DMS114 treated with DMSO at 0.1 percent for 48 hours (cell line): ENCODE measurements around the gene SLCO6A1.
"Not testable (repeated sequence)": the region's sequence is repeated elsewhere in the genome, so short reads cannot be mapped to it uniquely, and the experiment has no call there.

ENCODE experiments used
- DNase-seq: peaks from one replicate; lab custom pipeline; 2025; ENCODE audit not compliant: unreplicated experiment; lab: John Stamatoyannopoulos, UW

The SLCO6A1 gene, protein sequence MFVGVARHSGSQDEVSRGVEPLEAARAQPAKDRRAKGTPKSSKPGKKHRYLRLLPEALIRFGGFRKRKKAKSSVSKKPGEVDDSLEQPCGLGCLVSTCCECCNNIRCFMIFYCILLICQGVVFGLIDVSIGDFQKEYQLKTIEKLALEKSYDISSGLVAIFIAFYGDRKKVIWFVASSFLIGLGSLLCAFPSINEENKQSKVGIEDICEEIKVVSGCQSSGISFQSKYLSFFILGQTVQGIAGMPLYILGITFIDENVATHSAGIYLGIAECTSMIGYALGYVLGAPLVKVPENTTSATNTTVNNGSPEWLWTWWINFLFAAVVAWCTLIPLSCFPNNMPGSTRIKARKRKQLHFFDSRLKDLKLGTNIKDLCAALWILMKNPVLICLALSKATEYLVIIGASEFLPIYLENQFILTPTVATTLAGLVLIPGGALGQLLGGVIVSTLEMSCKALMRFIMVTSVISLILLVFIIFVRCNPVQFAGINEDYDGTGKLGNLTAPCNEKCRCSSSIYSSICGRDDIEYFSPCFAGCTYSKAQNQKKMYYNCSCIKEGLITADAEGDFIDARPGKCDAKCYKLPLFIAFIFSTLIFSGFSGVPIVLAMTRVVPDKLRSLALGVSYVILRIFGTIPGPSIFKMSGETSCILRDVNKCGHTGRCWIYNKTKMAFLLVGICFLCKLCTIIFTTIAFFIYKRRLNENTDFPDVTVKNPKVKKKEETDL

DNA sequence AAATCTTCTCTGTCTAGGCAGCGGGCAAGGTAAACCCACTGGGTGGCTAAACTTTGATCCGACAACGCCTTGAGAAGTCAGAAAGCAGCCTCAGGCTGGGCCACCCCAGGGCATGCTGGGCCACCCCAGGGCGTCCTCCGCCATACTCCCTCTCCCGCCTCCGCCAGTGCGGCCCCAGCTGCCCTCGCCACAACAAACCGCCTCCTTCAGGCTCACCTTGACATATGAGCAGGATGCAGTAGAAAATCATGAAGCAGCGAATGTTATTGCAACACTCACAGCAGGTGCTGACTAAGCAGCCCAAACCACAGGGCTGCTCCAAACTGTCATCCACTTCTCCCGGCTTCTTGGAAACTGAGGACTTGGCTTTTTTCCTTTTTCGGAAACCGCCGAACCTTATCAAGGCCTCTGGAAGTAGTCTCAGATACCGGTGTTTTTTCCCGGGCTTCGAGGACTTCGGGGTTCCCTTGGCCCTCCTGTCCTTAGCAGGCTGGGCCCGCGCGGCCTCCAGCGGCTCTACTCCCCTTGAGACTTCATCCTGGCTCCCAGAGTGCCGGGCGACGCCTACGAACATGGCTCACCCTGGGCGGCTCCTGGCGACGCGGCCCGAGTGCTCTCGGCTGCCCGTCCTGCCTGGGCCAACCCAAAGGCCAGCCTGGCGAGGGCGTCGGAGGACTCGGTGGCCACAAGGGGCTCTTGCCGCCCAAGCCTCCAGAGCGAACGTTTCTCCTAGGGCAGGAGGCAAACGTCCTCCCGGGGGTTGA is at the start of gene SLCO6A1:
TSS of gene SLCO6A1 (minus strand) at position 731 of the 764 bp plus-strand sequence. CDS start at position 574, 157 bp downstream.
- no peak for DNase-seq

DNA sequence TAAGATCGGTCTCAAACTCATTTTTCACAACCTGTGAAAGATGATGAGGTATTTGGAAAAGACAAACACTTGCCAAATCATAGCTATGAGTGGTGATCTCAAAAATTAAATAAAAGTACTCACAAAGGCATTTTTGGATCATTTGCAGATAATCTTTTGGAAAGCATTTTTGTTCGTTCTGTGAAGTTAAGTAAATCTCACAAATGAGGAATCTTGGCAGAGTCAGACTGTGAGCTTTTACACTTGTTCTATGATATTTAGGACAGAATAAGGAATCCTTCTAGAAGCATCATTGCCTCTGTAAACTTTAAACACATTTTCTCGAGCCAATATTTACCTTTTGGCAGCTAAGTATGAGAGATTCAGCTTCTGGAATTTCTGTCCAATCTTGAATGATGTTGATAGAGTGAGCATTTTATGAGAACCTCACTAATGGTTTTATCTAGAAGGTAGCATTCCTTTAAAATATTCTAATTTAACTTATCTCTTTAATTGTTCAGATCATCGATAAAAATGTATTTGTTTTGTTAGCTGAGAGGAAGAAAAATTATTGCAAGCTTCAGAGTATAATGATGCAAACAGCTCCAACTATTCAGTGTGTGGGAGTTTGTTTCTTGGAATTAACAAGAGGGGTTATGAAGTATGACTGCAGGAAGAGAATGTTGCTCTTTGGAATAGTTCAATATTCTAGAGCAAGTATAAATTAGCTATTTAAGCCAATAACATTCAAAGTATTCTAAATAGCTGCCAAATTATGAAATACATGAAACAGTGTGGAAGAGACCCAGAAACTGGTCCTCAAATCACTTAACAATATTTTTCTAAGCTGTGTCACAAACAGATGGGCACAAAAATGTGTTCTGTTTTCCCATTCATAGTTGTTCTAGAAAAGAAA is 48.6 kb upstream of the SLCO6A1 start:
- DNase-seq: no peak

DNA sequence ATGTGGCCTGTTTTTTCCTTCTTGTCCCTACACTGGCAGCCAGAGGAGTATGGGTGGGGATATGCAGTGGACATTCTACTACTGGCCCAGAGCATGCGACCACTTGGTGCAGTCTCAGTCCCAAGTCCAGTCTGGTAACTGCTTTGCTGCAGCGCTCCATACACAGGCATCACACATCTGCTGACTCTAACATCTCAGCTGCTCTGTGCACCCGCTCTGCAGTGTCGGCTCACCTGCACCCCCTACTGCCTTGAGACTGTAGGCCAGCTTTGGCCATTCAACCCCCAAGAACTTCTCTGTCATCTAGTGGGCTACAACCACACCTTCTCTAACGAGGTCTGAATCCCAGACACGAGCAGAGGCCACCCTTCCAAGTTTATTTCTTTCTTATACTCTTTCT is 46.4 kb upstream of the SLCO6A1 start:
- no peak for DNase-seq

DNA sequence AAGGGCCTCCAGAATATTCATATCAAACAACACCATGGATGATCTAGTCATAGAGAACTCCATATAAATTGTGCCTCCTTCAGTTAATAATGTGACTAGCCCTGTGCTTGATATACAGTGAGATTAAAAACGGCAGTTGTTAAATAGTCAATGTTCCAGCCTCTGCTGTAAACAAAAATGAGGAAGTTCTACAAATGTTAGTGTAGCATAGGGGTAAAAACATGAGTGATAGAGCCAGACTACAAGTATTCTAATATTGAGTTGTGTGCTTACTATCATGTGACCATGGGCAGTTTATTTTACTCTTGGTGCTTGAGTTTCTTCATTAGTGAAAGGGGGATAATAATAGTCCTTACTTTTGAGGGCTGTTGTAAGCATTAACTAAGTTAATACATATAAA is 43.3 kb upstream of the SLCO6A1 start:
- no peak for DNase-seq

DNA sequence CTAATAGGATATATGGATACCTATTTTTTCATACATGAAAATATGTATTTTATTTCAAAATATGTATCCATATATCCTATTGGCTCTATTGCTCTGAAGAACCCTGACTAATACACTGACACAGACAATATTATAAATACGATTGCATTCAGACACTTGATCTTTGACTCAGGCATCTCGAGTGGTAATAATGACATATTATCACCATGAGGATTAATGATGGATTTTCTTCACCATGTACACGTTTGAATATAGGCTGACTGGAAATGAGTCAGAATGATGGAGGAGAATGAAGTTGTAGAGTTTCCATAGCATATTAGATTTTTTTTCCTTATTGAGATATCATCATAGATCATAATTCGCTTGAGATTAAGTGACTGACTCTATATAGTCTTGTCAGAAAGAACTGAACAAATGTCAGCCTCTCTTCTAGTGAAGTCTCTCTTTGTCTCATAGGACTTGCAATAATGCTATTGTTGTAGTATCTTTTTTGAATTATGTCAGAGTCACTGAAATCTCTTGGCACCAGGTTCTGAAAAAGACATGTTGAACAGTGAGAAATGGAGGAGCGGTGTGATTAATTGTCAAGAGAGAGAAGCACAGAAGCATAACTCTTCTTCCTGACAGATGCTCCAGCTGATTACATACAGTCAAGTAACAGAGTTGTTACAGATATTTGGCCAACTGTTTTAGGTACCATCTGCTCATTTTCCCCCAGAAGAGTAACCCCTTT is 41.4 kb upstream of the SLCO6A1 start:
- no peak for DNase-seq

DNA sequence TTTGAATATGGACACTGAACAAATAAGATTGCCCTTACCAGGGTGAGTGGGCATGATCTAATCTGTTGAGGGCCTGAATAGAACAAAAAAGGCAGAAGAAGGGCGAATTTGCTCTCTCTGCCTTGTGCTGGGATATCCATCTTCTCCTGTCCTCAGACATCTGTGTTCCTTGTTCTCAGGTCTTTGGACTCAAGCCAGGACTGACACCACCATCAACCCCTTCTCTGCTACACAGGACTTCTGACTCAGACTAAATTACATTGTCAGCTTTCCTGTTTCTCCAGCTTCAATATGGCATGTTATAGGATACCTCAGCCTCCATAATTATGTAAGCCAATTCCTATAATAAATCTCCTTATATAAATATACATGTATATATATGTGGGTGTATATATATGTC is 40.8 kb upstream of the SLCO6A1 start:
- DNase-seq: no peak

DNA sequence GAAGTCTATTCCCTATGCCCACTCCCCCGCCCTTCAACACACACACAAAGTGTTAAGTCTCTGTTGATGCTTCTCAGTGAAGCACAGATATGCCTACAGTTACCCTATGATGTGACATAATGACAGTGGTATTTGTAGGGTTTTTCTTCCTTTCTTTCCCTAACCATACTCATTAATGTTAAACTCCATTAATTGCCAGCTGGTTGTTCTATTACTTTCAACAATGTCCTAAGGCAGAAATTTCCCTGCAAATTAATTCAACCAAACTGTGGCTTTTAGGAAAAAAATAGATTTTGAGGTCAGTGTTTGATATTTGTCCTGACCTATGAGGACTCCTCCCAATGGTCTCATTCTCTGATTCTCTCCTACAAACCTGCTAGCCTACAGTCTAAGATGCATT is 38.2 kb upstream of the SLCO6A1 start:
- DNase-seq: no peak

DNA sequence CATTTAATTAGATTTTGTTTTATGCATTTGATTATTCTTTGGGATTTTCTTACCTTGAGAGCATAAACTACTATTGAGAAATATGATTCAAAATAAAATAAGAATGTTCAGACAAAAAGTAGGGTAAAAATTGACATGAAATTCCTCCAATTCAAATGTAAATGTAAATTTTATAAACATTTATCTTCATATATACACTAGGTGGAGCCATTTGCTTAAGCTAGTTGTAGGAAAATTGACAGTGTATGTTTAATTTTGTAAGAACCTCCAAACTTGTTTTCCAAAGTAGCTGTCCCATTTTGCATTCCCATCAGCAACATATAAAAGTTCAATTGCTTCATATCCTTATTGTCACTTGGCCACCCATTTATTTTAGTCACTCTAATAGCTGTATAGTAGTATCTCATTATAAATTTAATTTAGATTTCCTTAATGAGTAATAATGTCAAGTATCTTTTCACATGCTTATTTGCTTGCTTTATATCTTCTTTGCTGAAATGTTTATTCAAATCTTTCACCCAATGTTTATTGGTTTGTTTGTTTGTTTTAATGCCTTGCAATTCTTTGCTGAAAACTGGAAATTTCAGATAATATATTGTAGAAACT is 37.6 kb upstream of the SLCO6A1 start:
- peak; percentile 21 for DNase-seq

DNA sequence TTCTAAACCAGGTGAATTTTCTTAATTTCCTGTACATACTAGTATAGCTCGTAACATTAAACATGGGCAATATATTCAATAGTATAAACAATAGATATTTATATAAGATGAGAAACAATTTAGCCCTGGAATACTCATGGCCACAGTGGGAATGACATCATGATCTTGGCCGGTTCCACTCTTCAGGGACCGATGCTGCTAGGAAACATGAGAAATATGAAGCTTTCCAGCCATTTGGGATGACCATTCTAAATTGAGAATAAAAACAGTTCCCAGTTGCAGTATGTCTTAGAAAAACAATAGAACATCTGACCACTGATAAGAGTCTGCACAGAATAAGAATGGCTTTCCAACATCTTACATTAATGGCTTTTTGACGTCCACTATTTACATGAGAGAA is 33.3 kb upstream of the SLCO6A1 start:
- DNase-seq: no peak

DNA sequence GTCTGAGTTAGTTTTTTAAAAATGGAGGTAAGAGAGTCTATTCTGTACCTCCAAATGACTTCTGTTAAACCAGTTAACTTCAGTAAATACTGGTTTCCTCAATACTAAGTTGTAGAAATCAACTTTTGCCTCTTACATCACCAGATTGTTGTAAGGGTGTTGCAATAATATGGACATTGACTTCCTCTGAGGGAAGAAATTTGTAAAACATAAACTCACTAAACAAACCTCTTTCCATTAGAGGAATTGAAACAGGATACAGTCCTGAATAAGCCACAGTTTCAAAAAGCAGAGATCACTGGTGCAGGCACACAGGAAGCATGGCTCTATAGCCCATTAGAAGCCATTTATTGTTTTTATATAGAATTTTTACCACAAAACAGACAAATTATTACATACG is 32.7 kb upstream of the SLCO6A1 start:
- no peak for DNase-seq

DNA sequence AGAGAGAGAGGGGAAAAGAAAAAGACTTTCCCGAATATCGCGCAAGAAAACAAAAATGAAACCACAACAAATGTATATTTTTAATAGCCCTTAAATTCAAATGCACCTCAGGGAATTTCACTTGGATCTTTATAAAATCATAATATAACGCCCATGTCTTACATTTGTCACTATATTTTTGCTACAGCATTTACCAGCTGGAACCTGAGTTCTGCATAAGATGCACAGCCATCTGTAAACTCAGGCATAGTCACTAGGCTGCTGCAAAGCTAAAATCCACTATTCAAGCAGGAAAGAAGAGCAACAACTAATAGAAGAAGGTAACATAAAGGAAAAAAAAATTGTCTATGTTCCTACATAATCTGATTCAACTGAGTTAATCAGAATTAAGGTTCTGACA is 30.6 kb upstream of the SLCO6A1 start:
- DNase-seq: no peak

DNA sequence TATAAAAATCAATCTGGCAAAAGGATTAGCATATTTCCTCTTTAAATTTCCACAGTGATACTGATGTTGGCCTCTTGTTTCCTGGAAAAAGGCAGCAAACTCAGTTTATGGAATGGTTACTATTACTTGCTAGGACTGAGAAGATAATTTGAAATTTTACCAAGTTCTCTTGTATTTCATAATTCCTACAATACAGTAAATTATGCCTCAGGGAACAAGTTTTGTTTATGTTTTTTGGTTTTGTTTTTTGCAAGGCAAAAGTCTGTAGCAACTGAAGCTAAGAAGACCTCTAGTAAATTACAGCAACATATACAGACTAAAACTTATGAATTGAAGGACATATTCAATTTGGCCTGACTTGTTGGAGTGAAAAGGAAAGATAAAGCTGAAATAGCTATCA is 30.2 kb upstream of the SLCO6A1 start:
- DNase-seq: no peak

DNA sequence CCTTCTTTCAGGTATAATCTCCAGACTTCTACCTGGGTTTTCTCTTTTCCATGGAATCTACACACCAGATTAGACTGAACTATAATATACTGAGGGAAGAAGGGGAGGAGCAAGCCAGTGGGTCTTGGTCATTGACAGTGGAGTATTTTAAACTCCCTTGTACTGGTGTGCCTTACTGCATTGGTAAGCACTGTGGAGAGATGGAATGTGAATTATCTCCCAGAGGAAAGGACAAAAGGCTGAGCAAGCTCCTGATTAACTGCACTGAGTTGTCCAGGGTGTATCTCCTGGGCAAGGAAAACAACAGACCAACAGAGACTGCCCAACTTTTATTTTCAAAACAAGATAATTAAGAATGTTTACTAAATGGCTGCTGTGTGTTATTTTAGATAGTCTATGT is 29.8 kb upstream of the SLCO6A1 start:
- no peak for DNase-seq

DNA sequence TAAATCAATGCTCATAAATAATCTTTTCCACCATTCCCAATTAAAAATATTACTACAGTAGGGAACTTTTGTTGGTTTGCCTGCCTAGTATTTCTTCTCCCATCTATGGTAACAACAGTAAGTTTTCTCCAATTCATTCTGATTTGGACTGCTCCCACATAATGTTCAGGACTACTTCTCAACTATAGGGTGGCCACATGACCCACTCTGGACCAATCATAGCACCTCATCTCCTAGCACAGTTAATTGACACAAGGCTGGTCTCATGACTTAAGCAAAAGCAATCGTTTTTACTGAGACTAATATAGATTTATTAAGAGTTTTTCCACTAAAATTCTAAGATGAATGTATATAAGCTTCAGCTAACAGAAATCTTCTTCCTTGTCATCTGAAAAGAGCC is 28.7 kb upstream of the SLCO6A1 start:
- no peak for DNase-seq

DNA sequence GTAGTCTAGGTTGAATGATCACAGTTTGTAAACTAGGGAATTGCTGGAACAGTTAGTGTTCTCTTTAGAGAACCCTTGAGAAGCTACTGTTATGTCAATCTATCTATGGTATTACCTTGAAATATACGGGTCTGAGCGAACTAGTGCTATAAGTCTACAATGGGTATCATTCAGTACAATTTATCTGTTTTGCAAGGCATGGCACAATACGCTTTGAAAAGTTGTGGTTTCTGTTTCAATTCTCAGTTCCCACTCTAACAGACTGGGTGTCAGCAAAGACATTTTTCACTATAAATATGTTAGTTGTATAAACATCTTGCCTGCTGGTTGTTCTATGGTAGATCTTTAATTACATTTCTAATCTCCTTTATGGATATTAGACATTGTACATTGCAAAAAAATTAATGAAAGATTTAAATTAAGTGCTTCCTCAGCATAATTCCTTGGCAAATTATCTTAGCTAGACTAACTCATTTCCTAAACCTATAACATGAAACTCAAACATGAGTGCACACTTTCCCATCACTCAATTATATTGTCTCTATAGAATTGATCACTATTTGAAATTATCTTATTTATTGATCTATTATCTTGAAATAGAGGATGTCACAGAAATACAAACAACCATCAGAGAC is 24.9 kb upstream of the SLCO6A1 start:
- no peak for DNase-seq

DNA sequence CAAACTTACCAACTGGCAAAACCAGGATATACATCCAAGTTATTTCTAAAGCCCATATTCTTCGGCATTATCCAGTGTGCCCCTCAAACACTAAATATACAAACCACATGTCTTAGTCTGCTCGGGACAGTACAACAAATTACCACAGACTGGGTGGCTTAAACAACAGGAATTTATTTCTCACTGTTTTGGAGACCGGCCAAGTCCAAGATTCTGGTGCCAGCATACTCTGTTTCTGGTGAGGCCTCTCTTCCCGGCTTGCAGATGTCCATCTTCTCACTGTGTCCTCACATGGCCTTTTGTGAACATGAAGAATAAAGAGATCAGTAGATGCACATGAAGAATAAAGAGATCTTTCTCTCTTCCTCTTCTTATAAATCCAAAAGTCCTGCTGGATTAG is 12.9 kb upstream of the SLCO6A1 start:
- DNase-seq: no peak

DNA sequence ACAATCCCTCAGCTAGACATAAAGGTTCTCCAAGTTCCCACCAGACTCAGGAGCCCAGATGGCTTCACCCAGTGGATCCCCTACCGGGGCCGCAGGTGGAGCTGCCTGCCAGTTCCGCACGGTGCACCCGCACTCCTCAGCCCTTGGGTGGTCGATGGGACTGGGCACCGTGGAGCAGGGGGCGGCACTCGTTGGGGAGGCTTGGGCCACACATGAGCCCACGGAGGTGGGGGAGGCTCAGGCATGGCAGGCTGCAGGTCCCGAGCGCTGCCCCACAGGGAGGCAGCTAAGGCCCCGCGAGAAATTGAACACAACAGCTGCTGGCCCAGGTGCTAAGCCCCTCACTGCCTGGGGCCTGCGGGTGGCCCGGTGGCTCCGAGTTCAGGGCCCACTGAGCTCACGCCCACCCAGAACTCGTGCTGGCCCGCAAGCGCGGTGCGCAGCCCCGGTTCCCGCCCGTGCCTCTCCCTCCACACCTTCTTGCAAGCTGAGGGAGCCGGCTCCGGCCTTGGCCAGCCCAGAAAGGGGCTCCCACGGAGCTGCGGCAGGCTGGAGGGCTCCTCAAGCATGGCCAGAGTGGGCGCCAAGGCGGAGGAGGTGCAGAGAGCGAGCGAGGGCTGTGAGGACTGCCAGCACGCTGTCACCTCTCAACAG is 7.4 kb downstream of the SLCO6A1 start:
- DNase-seq: not testable (repeated sequence)

DNA sequence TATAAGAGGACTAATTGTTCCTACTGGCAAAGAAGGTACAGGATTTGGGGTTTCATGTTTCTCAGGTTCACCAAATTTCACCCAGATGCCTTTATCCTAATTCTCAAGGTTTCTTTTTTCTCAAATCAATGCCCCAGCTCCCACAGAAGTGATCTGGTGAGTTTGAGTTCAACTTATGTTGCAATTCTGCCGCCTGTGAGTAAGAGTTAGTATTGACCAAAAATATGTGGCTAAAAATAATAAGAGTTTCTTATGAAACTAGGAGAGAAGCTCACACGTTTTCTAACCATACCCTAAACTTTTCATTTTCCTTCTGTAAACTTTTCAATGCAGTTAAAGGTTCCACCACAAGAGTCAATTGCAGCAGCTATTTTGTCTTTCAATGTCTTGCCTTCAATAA is 15.1 kb downstream of the SLCO6A1 start:
- no peak for DNase-seq
